ENCODE results near the gene TPX2. TPM values are rescaled to one million over a fixed set of nuclear protein-coding genes. Genes with fewer than 3 reads are reported as not detected.

Gene TPX2
- polyA plus RNA-seq, 6 donors from 2014 or later = 0.08 to 0.44 (median 0.18) TPM; not detected in 1

GRCh38 chr20:31747640-31748039, 8.6 kb downstream of the TPX2 start:
- H3K9me3 Mint-ChIP-seq = no peaks in the 10 kb centered on the region
- H3K27ac Mint-ChIP-seq = peak overlapping the region in 1 of 6 donors; percentile 31
- no peaks in the 10 kb centered on the region for H3K27me3 Mint-ChIP-seq
- DNase-seq = no peak
- no peaks in the 10 kb centered on the region for H3K4me1 Mint-ChIP-seq
- no peak overlapping the region for H3K4me3 Mint-ChIP-seq
- H3K36me3 Mint-ChIP-seq = no peaks in the 10 kb centered on the region
- ATAC-seq (ENCODE audit: low read depth in 2 of 2) = no peak

DNA sequence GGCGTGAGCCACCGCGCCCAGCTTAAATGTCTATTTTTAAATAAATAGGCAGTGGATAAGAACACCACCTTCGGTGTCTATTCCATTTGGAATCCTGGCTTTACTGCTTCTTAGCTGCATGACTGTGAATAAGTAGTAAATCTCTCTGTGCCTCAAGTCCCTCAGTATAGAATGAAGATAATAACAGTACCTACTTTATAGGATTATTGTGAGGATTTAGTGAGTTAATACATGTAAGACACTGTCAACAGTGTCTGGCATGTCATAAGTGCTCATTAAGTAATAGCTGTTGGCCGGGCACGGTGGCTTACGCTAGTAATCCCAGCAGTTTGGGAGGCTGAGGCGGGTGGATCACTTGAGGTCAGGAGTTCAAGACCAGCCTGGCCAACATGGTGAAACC, 10.1 kb downstream of the TPX2 start:
- DNase-seq = no peak
- H3K4me1 Mint-ChIP-seq = no peaks in the 10 kb centered on the region
- H3K4me3 Mint-ChIP-seq = no peak overlapping the region
- no peaks in the 10 kb centered on the region for H3K9me3 Mint-ChIP-seq
- H3K36me3 Mint-ChIP-seq = no peaks in the 10 kb centered on the region
- no peak overlapping the region for H3K27ac Mint-ChIP-seq
- ATAC-seq (ENCODE audit: low read depth in 2 of 2) = no peak
- H3K27me3 Mint-ChIP-seq = no peaks in the 10 kb centered on the region

DNA sequence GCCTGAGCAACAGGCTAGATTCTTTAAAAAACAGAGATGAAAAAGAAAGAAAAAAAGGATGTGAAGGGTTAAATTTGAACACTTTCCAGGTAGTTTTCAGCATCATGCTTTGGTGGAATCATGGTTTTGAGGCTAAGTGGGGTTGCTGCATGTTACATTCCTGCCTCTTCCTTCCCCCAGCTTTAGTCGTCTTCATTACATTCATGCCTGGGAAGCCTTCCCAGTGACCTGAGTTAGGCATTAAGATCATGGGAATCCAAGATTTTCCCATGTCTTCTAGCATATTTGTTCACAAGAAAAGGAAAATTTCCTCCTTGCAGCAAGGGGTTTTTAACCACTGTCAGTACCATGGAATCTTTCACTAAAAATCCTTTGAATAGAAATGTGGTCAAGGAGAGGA, 12.0 kb downstream of the TPX2 start:
- H3K36me3 Mint-ChIP-seq = no peaks in the 10 kb centered on the region
- no peaks in the 10 kb centered on the region for H3K4me1 Mint-ChIP-seq
- no peaks in the 10 kb centered on the region for H3K27me3 Mint-ChIP-seq
- H3K4me3 Mint-ChIP-seq = no peak overlapping the region
- H3K27ac Mint-ChIP-seq = peak overlapping the region in 1 of 6 donors; percentile 63
- no peaks in the 10 kb centered on the region for H3K9me3 Mint-ChIP-seq
- ATAC-seq (ENCODE audit: low read depth in 2 of 2) = no peak
- DNase-seq = no peak

DNA sequence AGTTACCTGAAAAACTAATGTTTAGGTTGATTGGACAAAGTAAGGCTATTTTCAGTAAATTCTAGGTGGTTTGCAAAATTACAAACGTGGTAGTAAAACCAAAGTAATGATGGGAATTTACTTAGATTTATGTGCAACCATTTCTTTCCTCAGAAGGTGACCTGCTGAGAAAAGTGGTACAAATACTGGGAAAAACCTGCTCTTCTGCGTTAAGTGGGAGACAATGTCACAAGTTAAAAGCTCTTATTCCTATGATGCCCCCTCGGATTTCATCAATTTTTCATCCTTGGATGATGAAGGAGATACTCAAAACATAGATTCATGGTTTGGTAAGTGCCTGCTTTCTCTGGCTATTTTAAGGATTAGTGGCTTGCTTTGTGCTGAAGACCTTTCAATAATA, 18.2 kb downstream of the TPX2 start:
- H3K4me3 Mint-ChIP-seq = no peak overlapping the region
- ATAC-seq (ENCODE audit: low read depth in 2 of 2) (no peak), DNase-seq (no peak)
- H3K27ac Mint-ChIP-seq = no peak overlapping the region
- no peaks in the 10 kb centered on the region for H3K4me1 Mint-ChIP-seq
- H3K27me3 Mint-ChIP-seq = no peaks in the 10 kb centered on the region
- H3K9me3 Mint-ChIP-seq = no peaks in the 10 kb centered on the region
- H3K36me3 Mint-ChIP-seq = no peaks in the 10 kb centered on the region

DNA sequence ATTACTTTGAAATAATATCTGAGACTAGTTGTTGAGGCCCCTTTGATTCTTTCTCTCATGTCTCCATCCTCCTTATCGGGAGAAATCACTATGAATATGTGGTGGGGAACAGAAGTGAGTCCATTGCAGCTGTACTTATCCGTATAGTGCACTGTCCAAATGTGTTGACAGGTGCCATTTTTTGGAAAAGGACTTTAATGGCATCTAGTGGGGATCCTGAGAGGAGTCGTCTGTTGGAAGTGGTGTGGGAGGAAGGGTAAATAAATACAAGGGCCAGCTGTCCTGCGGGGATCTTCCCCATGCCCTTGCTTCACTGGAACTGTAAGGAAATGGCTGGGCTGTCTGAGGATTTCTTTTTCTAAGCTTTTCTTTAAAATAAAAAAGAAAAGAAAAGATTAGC, 19.4 kb downstream of the TPX2 start:
- H3K4me1 Mint-ChIP-seq = no peaks in the 10 kb centered on the region
- H3K4me3 Mint-ChIP-seq = no peak overlapping the region
- DNase-seq (no peak), ATAC-seq (ENCODE audit: low read depth in 2 of 2) (no peak)
- no peaks in the 10 kb centered on the region for H3K9me3 Mint-ChIP-seq
- H3K27me3 Mint-ChIP-seq = no peaks in the 10 kb centered on the region
- H3K27ac Mint-ChIP-seq = peak overlapping the region in 1 of 6 donors; percentile 56
- H3K36me3 Mint-ChIP-seq = no peaks in the 10 kb centered on the region

GRCh38 chr20:31758991-31759390, 19.9 kb downstream of the TPX2 start:
- Mint-ChIP-seq H3K27ac (no peak overlapping the region), H3K27me3 (no peaks in the 10 kb centered on the region), H3K9me3 (no peaks in the 10 kb centered on the region), H3K36me3 (no peaks in the 10 kb centered on the region), H3K4me3 (no peak overlapping the region), H3K4me1 (no peaks in the 10 kb centered on the region)
- DNase-seq (no peak), ATAC-seq (ENCODE audit: low read depth in 2 of 2) (no peak)

GRCh38 chr20:31759836-31760518, 20.9 kb downstream of the TPX2 start:
- Mint-ChIP-seq H3K4me1 (no peaks in the 10 kb centered on the region), H3K27me3 (no peaks in the 10 kb centered on the region), H3K27ac (peak overlapping the region in 2 of 6 donors; percentile 2 to 71), H3K9me3 (no peaks in the 10 kb centered on the region), H3K4me3 (no peak overlapping the region), H3K36me3 (no peaks in the 10 kb centered on the region)
- ATAC-seq (ENCODE audit: low read depth in 2 of 2) (no peak), DNase-seq (no peak)

DNA sequence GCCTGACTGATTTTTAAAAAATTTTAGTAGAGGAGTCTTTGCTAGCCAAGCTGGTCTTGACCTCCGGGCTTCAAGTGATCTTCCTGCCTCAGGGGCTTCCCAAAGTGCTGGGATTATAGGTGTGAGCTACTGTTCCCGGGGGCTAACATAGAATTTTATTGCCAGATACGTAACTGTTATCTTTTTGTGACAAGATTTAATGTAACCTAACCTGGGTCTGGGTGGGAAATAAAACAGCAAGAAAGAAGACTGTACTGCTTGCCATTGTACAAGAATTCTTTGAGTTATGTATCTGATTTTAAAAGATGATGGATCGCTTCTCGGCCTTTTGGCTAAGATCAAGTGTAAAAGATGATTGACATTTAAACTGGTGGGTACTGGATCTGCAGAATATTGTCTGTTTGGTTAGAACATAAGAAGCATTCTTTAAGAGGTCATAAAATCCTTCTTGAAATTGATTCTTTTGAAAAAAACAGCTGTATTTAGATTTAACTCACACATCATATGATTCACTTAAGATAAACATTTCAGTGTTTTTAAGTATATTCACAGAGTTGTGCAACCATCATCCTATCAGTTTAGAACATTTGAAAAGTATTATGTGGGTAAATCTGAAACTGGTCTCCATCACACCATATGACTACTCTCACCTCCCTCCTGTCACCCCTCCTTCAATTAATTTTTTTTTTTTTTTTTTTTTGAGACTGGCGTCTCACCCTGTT, 21.6 kb downstream of the TPX2 start:
- H3K36me3 Mint-ChIP-seq = no peaks in the 10 kb centered on the region
- no peaks in the 10 kb centered on the region for H3K4me1 Mint-ChIP-seq
- H3K4me3 Mint-ChIP-seq = no peak overlapping the region
- H3K27me3 Mint-ChIP-seq = no peaks in the 10 kb centered on the region
- H3K27ac Mint-ChIP-seq = no peak overlapping the region
- no peak for DNase-seq
- no peak for ATAC-seq (ENCODE audit: low read depth in 2 of 2)
- no peaks in the 10 kb centered on the region for H3K9me3 Mint-ChIP-seq

GRCh38 chr20:31764641-31765305, 25.7 kb downstream of the TPX2 start:
- Mint-ChIP-seq H3K27ac (peak overlapping the region in 1 of 6 donors; percentile 50), H3K4me3 (no peak overlapping the region), H3K4me1 (no peaks in the 10 kb centered on the region), H3K36me3 (no peaks in the 10 kb centered on the region), H3K9me3 (no peaks in the 10 kb centered on the region), H3K27me3 (no peaks in the 10 kb centered on the region)
- DNase-seq = no peak
- ATAC-seq (ENCODE audit: low read depth in 2 of 2) = no peak

- Mint-ChIP-seq H3K9me3 (no peaks in the 10 kb centered on the region), H3K36me3 (no peaks in the 10 kb centered on the region), H3K27me3 (no peaks in the 10 kb centered on the region), H3K27ac (no peak overlapping the region), H3K4me3 (no peak overlapping the region), H3K4me1 (no peaks in the 10 kb centered on the region)
- no peak for DNase-seq
- ATAC-seq (ENCODE audit: low read depth in 2 of 2) = no peak
Measured at GRCh38 chr20:31767805-31768204, 28.7 kb downstream of the TPX2 start.

GRCh38 chr20:31769681-31770080, 30.6 kb downstream of the TPX2 start:
- Mint-ChIP-seq H3K27ac (peak overlapping the region in 1 of 6 donors; percentile 38), H3K9me3 (no peaks in the 10 kb centered on the region), H3K4me3 (no peak overlapping the region), H3K36me3 (no peaks in the 10 kb centered on the region), H3K27me3 (no peaks in the 10 kb centered on the region), H3K4me1 (no peaks in the 10 kb centered on the region)
- ATAC-seq (ENCODE audit: low read depth in 2 of 2) (no peak), DNase-seq (no peak)

DNA sequence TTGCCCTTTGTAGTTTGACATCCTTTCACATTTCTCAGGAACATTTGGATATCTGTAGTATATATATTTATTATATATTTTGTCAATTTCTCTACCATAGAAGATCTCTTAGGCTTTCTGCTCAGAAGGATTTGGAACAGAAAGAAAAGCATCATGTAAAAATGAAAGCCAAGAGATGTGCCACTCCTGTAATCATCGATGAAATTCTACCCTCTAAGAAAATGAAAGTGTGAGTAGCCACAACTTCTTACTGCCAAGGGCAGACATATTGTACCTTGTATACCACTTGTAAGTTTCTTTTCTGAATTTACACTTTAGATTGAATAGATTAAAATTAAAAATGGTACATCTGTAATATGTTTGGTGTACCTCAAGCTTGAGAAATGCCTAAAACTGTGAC, 31.2 kb downstream of the TPX2 start:
- H3K4me1 Mint-ChIP-seq = no peaks in the 10 kb centered on the region
- no peaks in the 10 kb centered on the region for H3K9me3 Mint-ChIP-seq
- DNase-seq = no peak
- H3K27me3 Mint-ChIP-seq = no peaks in the 10 kb centered on the region
- no peak overlapping the region for H3K4me3 Mint-ChIP-seq
- no peaks in the 10 kb centered on the region for H3K36me3 Mint-ChIP-seq
- no peak for ATAC-seq (ENCODE audit: low read depth in 2 of 2)
- no peak overlapping the region for H3K27ac Mint-ChIP-seq

- Mint-ChIP-seq H3K4me1 (no peaks in the 10 kb centered on the region), H3K36me3 (no peaks in the 10 kb centered on the region), H3K4me3 (no peak overlapping the region), H3K27ac (no peak overlapping the region), H3K9me3 (no peaks in the 10 kb centered on the region), H3K27me3 (no peaks in the 10 kb centered on the region)
- ATAC-seq (ENCODE audit: low read depth in 2 of 2) (no peak), DNase-seq (no peak)
Measured at GRCh38 chr20:31774408-31774807, 35.3 kb downstream of the TPX2 start.

- DNase-seq (no peak), ATAC-seq (ENCODE audit: low read depth in 2 of 2) (no peak)
- H3K27ac Mint-ChIP-seq = no peak overlapping the region
- no peak overlapping the region for H3K4me3 Mint-ChIP-seq
- H3K4me1 Mint-ChIP-seq = no peaks in the 10 kb centered on the region
- H3K27me3 Mint-ChIP-seq = no peaks in the 10 kb centered on the region
- no peaks in the 10 kb centered on the region for H3K36me3 Mint-ChIP-seq
- no peaks in the 10 kb centered on the region for H3K9me3 Mint-ChIP-seq
Measured at GRCh38 chr20:31780839-31781238, 41.7 kb downstream of the TPX2 start.
